Right renal cortex interstitium (tissue), 3 donors: Measurements from ENCODE around the gene PDE4B. TPM values are rescaled to one million over a fixed set of nuclear protein-coding genes. Genes with fewer than 3 reads are reported as not detected.

Source experiments
- DNase-seq, 3 donors: peaks; one replicate each; pipeline ENCODE4 v3.0.0-alpha.2; 2013; ENCODE audit warnings: low read depth in 3 of 3, low spot score in 2 of 3
- polyA plus RNA-seq, 3 donors: library from polyadenylated mRNA; unstranded; fragments of 120-200 nt; gene quantifications; one replicate each; pipeline ENCODE4 v1.2.1, GENCODE V29; 2013; ENCODE audit not compliant: insufficient read length in 3 of 3

Gene PDE4B
- polyA plus RNA-seq, 3 donors: 7.3 to 10.0 (median 10.0) TPM

- DNase-seq: no peak
Measured at GRCh38 chr1:66250075-66250474, 457.4 kb downstream of the PDE4B start.

- DNase-seq: no peak
Measured at GRCh38 chr1:66250478-66250877, 457.8 kb downstream of the PDE4B start.

GRCh38 chr1:66251546-66251945 lies 458.9 kb downstream of the PDE4B start:
- DNase-seq: no peak

DNA sequence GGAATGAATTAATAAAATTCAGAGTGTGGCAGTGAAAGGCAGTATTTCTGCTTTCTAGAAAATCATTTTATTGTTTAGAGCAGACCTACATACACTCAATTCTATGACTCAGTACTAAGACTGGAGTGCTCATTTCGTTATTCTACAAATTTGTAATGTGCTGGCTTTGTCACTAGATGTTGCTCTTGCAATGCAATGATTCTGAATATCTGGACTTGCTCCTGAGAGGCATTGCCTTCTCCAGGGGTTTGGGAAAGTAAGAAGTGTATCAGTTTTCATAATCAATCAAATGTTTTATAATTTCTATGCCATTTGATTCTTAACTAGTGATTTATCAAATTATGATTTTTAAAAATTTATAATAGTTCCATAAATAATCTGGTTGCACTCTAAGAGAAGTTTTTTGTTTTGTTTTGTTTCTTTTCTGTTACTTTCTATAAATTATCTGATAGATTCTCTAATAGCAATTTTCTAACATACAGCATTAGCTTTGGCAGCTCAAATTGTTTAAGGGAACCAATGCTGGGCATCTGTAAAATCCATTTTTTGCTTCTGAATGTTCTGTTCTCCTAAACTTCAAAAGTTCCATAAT lies 460.7 kb downstream of the PDE4B start:
- DNase-seq: peak in 1 of 3 donors; percentile 38

DNA sequence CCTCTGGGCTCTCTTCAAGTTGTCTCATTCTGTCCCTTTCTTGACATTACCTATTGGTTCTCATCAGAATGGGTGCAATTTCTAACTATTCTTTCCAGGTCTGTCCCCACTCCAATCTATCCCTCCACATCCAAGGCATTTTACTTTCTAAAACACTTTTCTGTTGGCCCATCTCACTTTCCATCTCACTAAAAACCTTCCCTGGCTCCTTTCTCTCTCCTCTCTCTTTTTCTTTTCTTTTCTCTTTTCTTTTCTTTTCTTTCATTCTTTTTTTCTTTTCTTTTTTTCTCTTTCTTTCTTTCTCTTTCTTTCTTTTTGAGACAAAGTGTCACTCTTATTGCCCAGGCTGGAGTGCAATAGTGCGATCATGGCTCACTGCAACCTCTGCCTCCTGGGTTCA lies 462.1 kb downstream of the PDE4B start:
- DNase-seq: no peak

GRCh38 chr1:66256629-66257572 lies 464.2 kb downstream of the PDE4B start:
- DNase-seq: no peak

GRCh38 chr1:66258404-66259105 lies 465.9 kb downstream of the PDE4B start:
- no peak for DNase-seq

GRCh38 chr1:66261364-66261763 lies 468.7 kb downstream of the PDE4B start:
- DNase-seq: no peak

- DNase-seq: no peak
Measured at GRCh38 chr1:66262208-66262963, 469.7 kb downstream of the PDE4B start.

DNA sequence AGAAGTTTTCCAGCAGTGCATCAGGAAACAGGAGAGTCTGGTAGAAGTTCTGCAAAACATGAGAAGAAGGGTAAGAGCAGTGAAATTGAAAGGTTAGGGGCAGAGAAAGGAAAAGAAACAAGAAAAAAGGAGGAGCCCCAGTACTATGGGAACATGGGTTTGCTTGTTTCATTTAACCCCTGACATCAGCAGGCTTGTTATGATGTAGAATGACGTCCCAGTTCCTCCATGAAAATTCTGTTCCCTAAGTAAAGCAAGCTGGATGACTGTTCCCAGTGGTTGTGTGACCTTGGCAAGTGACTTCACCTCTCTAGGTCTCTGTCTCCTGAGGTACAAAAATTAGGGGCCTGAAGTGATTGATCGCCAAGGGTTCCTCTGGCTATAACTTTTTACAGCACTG lies 472.6 kb downstream of the PDE4B start:
- no peak for DNase-seq

- DNase-seq: no peak
Measured at GRCh38 chr1:66265796-66266195, 473.1 kb downstream of the PDE4B start.

- DNase-seq: no peak
Measured at GRCh38 chr1:66266350-66266749, 473.7 kb downstream of the PDE4B start.

GRCh38 chr1:66266756-66267155 lies 474.1 kb downstream of the PDE4B start:
- no peak for DNase-seq

DNA sequence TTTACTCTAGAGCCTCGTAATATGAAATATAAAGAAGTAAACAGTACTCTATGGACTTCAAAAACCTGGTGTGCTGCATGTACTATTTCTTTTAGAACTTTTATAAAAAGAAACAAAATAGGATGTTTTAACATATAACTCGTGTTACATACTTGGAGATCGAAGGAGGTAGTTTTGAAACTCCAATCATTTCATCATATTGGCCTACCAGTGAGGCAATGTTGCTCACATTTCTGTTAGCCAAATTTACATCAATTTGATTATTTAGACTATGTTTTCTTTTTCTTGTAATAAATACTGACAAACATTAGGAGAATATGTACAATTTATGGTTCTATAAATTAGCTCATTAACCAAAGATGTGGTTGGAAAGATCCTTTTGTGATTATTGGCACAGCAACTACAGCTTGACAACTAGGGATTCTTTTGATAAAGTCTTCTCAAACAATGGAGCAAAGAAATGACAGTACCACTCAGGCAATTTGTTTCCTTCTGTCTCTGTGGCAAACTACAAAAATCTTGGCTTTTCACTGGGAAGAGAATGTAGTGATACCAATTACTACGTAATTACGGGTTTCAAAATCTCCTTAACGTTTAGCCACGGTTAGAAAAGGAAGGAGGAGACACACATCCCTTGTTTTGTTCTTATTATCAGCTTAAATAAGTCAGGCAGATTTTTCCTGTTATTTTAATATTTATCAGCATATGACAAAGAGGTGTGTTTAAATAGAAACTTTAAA lies 474.7 kb downstream of the PDE4B start:
- DNase-seq: no peak

DNA sequence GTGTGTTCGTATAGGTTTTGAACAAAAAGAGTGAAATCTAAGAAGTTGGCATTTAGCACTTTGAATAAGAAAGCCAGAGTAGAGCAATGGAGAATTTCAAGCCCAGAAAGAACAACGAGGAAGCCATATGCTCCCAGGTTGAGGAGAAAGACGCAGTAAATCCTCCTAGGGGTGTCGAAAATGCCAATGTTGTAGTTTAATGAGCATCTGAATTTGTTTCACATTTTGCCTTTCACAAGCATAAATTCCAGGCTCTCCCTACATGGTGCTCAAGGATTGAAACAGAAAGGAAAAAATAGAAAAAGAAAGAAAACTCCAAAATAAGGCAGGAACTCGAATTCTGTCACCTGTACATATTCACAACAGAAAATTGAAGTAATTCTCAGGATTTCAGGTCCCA lies 476.5 kb downstream of the PDE4B start:
- no peak for DNase-seq

GRCh38 chr1:66270119-66270812 lies 477.6 kb downstream of the PDE4B start:
- DNase-seq: no peak

GRCh38 chr1:66271216-66271903 lies 478.7 kb downstream of the PDE4B start:
- DNase-seq: peak; percentile 72 to 80 (median 75)

DNA sequence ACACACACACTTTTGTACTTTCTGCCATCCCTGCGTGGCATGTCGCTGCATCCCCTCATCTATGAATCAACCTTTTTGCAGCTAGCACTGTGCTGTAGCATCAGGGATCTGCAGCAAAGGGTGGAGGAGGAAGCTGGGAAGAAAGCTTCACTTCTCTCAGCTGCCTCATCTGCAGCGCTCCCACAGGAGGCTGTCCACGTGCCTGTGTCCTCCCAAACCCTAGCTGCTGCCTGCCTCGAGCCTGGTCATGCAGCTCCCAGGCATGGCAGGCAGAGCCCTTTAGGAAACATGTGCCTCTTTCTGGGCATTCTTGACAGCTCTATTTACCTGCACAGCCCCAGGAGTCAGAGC lies 479.2 kb downstream of the PDE4B start:
- DNase-seq: no peak

DNA sequence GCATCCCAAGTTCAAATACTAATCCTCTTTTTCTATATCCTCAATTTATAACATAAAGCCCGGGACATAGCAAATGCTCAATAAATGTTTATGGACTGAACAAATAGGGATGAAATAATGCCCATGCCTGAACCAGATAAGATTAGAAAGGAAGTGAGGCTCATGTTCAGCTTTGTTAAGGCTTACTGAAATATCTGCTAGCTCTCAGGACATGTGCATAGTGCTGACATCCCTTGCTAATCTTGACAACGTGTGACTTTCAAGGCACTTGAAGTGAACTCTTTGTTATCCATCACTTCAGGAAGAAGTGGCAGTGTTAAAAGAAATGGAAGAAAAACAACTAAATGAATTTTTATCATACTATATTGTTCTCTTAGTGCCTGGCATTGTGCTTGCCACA lies 481.0 kb downstream of the PDE4B start:
- no peak for DNase-seq
